GM23248 (cell line): Measurements from ENCODE around the gene INHBE. TPM values are rescaled to one million over a fixed set of nuclear protein-coding genes. Genes with fewer than 3 reads are reported as not detected.

ENCODE experiments used
- DNase-seq: peaks from one replicate; pipeline ENCODE4 v3.0.0-alpha.2; 2015
- H2AFZ ChIP-seq: fragments of 200-600 bp; sonication (generic); 2 replicates; pipeline ENCODE4 v1.6.1; 2016; ENCODE audit warnings: antibody characterized with exemption
- H3F3A ChIP-seq: fragments of 200-600 bp; sonication (generic); 2 replicates; pipeline ENCODE4 v1.6.1; 2016; ENCODE audit warnings: mild to moderate bottlenecking, antibody characterized with exemption, mixed run types; ENCODE audit not compliant: insufficient read depth
- H3K27ac ChIP-seq: fragments of 200-600 bp; sonication (generic); 2 replicates; pipeline ENCODE4 v1.5.1; 2016; ENCODE audit warnings: mild to moderate bottlenecking
- H3K27me3 ChIP-seq: fragments of 200-600 bp; sonication (generic); replicated peaks from 2 replicates; pipeline ENCODE4 v1.6.1; 2016; ENCODE audit warnings: mild to moderate bottlenecking; ENCODE audit not compliant: insufficient read depth
- H3K36me3 ChIP-seq: fragments of 200-600 bp; sonication (generic); 2 replicates; pipeline ENCODE4 v1.6.1; 2016; ENCODE audit warnings: low read depth, mild to moderate bottlenecking
- H3K4me1 ChIP-seq: fragments of 200-600 bp; sonication (generic); 2 replicates; pipeline ENCODE4 v1.6.1; 2016; ENCODE audit warnings: mild to moderate bottlenecking; ENCODE audit not compliant: insufficient read depth
- H3K4me2 ChIP-seq: fragments of 200-600 bp; sonication (generic); one replicate; pipeline ENCODE4 v1.6.1; 2016; ENCODE audit warnings: mild to moderate bottlenecking; ENCODE audit not compliant: unreplicated experiment
- H3K4me3 ChIP-seq: fragments of 200-600 bp; sonication (generic); 2 replicates; pipeline ENCODE4 v1.5.1; 2016; ENCODE audit warnings: mild to moderate bottlenecking
- H3K79me2 ChIP-seq: fragments of 200-600 bp; sonication (generic); 2 replicates; pipeline ENCODE4 v1.6.1; 2016; ENCODE audit warnings: mild to moderate bottlenecking; ENCODE audit not compliant: insufficient read depth
- H3K9ac ChIP-seq: fragments of 200-600 bp; sonication (generic); 2 replicates; pipeline ENCODE4 v1.6.1; 2016; ENCODE audit warnings: mild to moderate bottlenecking
- H3K9me2 ChIP-seq: fragments of 200-600 bp; sonication (generic); 2 replicates; pipeline ENCODE4 v1.6.1; 2016; ENCODE audit warnings: mixed run types, mild to moderate bottlenecking, moderate library complexity; ENCODE audit not compliant: insufficient read depth
- H3K9me3 ChIP-seq: fragments of 200-600 bp; sonication (generic); one replicate; pipeline ENCODE4 v1.6.1; 2017; ENCODE audit warnings: low read depth
- H4K20me1 ChIP-seq: fragments of 200-600 bp; sonication (generic); 2 replicates; pipeline ENCODE4 v1.6.0; 2016; ENCODE audit not compliant: insufficient read depth
- EZH2 ChIP-seq: fragments of 200-600 bp; sonication (generic); IDR thresholded peaks from 2 replicates; pipeline ENCODE4 v1.6.1; 2018; ENCODE audit warnings: antibody characterized with exemption, mild to moderate bottlenecking; ENCODE audit not compliant: insufficient read depth, poor library complexity, severe bottlenecking
- EZH2phosphoT487 ChIP-seq: fragments of 200-600 bp; sonication (generic); IDR thresholded peaks from 2 replicates; pipeline ENCODE4 v1.6.1; 2018; ENCODE audit warnings: antibody characterized with exemption, moderate library complexity, mild to moderate bottlenecking, low read depth; ENCODE audit not compliant: insufficient read depth
- WGBS, 2 experiments: methylation state at CpG; one replicate each; pipeline ENCODE4 v1.1.6; 2015 to 2017; ENCODE audit warnings: low lambda C conversion rate in 2 of 2, low coverage in 1 of 2; ENCODE audit errors: missing lambda C conversion rate in 2 of 2; 5-methylcytosine and 5-hydroxymethylcytosine counted together
- in situ Hi-C: fragments of 300-500 bp; cut with MboI; formaldehyde crosslinking; loops from 2 replicates; pipeline ENCODE4 v1.15.0; 2020
- polyA plus RNA-seq: library from polyadenylated mRNA; unstranded; fragments of >200 nt; fragmentation: Nextera tagmentation; extraction: Ambion mirVana; gene quantifications from 2 replicates; pipeline ENCODE4 v1.2.1, GENCODE V29; 2016
- total RNA-seq: library from RNA; depleted of rRNA; stranded (reverse); fragments of >200 nt; shearing (Covaris generic); gene quantifications from 2 replicates; pipeline ENCODE4 v1.2.3, GENCODE V29; 2014

INHBE gene
- total and polyA plus RNA-seq, 2 experiments from 2014 or later = 0.24 to 0.65 TPM

- Histone ChIP-seq H3K27me3 (no peaks in the 10 kb centered on the region), H3K9ac (0 out of 2 replicates have a peak overlapping the region, but pooled peaks have one; percentile 92), H2AFZ (no peak overlapping the region), H3K4me3 (no peak overlapping the region), H3K9me3 (no peaks in the 10 kb centered on the region), H3K36me3 (no peaks in the 10 kb centered on the region), H3K4me1 (peaks cover 8% of the 10 kb centered on the region; the same call in 1 of the 2 replicates), H3F3A (peaks cover 11% of the 10 kb centered on the region), H3K79me2 (peaks cover 63% of the 10 kb centered on the region), H3K27ac (peak overlapping the region; percentile 81; the same call in 1 of the 2 replicates), H4K20me1 (no peaks in the 10 kb centered on the region), H3K4me2 (no peak overlapping the region), H3K9me2 (no peaks in the 10 kb centered on the region)
- no peak for DNase-seq
- 72 to 73% methylated on average over 6 of the region's 6 CpGs for WGBS, 2 experiments
- in situ Hi-C loops = no loop called here
- TF ChIP-seq EZH2phosphoT487 (no peak), EZH2 (no peak)
Measured at GRCh38 chr12:57428965-57429364, 26.1 kb upstream of the INHBE start.

- Histone ChIP-seq H3K9ac (peak overlapping the region; percentile 92), H3K9me3 (no peaks in the 10 kb centered on the region), H3K27me3 (no peaks in the 10 kb centered on the region), H3F3A (peaks cover 11% of the 10 kb centered on the region), H3K4me2 (peak overlapping the region; percentile 99), H2AFZ (peak overlapping the region; percentile 89), H3K27ac (peak overlapping the region; percentile 81), H3K4me3 (peak overlapping the region; percentile 88), H4K20me1 (no peaks in the 10 kb centered on the region), H3K36me3 (no peaks in the 10 kb centered on the region), H3K79me2 (peaks cover 56% of the 10 kb centered on the region), H3K9me2 (no peaks in the 10 kb centered on the region), H3K4me1 (peaks cover 8% of the 10 kb centered on the region; the same call in 1 of the 2 replicates)
- 33 to 35% methylated on average over 9 of the region's 9 CpGs for WGBS, 2 experiments
- peak; percentile 41 for DNase-seq
- in situ Hi-C loops = no loop called here
- no peak for TF ChIP-seq EZH2phosphoT487
- TF ChIP-seq EZH2 = no peak
Measured at GRCh38 chr12:57429473-57430111, 25.5 kb upstream of the INHBE start.

GRCh38 chr12:57430112-57430930 lies 24.8 kb upstream of the INHBE start:
- H3K27me3 ChIP-seq = no peaks in the 10 kb centered on the region
- WGBS, 2 experiments = 1 to 2% methylated on average over 34 to 66 of the region's 74 CpGs
- TF ChIP-seq EZH2 = no peak
- TF ChIP-seq EZH2phosphoT487 = no peak
- no peaks in the 10 kb centered on the region for H3K36me3 ChIP-seq
- peaks cover 49% of the 10 kb centered on the region for H3K79me2 ChIP-seq
- no peaks in the 10 kb centered on the region for H3K9me3 ChIP-seq
- no peaks in the 10 kb centered on the region for H3K9me2 ChIP-seq
- H3F3A ChIP-seq = peaks cover 11% of the 10 kb centered on the region
- peaks cover 8% of the 10 kb centered on the region; the same call in 1 of the 2 replicates for H3K4me1 ChIP-seq
- peak overlapping the region; percentile 88 for H3K4me3 ChIP-seq
- H3K4me2 ChIP-seq = peak overlapping the region; percentile 99
- peak; percentile 76 for DNase-seq
- no peaks in the 10 kb centered on the region for H4K20me1 ChIP-seq
- H3K27ac ChIP-seq = peak overlapping the region; percentile 81
- H2AFZ ChIP-seq = peak overlapping the region; percentile 89
- in situ Hi-C loops = no loop called here
- peak overlapping the region; percentile 92 for H3K9ac ChIP-seq

GRCh38 chr12:57430931-57431566 lies 24.1 kb upstream of the INHBE start, which contains the start of gene R3HDM2:
Gene R3HDM2, minus strand, starts transcription at chr12:57431043. Its CDS starts 120,615 bp downstream, at chr12:57310428.
- Histone ChIP-seq H3F3A (peaks cover 11% of the 10 kb centered on the region), H3K4me1 (peaks cover 8% of the 10 kb centered on the region; the same call in 1 of the 2 replicates), H3K27me3 (no peaks in the 10 kb centered on the region), H3K27ac (peak within 1 kb of the TSS; percentile 81), H3K79me2 (peaks cover 42% of the 10 kb centered on the region), H3K4me3 (peak within 1 kb of the TSS; percentile 88), H4K20me1 (no peaks in the 10 kb centered on the region), H3K9me3 (no peaks in the 10 kb centered on the region), H3K36me3 (no peaks in the 10 kb centered on the region), H3K4me2 (peak within 1 kb of the TSS; percentile 99), H3K9ac (peak within 1 kb of the TSS; percentile 92), H3K9me2 (no peaks in the 10 kb centered on the region), H2AFZ (peak within 1 kb of the TSS; percentile 94)
- in situ Hi-C loops = no loop called here
- WGBS, 2 experiments = 7% methylated on average over 27 to 30 of the region's 41 CpGs
- DNase-seq = peak; percentile 97
- TF ChIP-seq EZH2phosphoT487 (no peak), EZH2 (no peak)
